Lower lobe of right lung (tissue), 2 donors: Measurements from ENCODE around the gene IGLON5. TPM values are rescaled to one million over a fixed set of nuclear protein-coding genes. Genes with fewer than 3 reads are reported as not detected.

Experiments
- ATAC-seq, 2 donors: fragments of 200-7000 bp; cut with Tn5 transposase; one replicate each; pipeline ENCODE4 v1.9.1; 2020 to 2022; ENCODE audit warnings: mild to moderate bottlenecking in 2 of 2, moderate library complexity in 2 of 2
- DNase-seq: peaks from one replicate; pipeline ENCODE4 v3.0.0-alpha.2; 2020
- H3K27ac ChIP-seq: fragments of 200-600 bp; one replicate; pipeline ENCODE4 v1.8.0; 2022
- H3K27me3 ChIP-seq: fragments of 200-600 bp; one replicate; pipeline ENCODE4 v1.8.0; 2022; ENCODE audit warnings: low read depth
- H3K36me3 ChIP-seq: fragments of 200-600 bp; one replicate; pipeline ENCODE4 v1.8.0; 2022; ENCODE audit warnings: mild to moderate bottlenecking
- H3K4me1 ChIP-seq: fragments of 200-600 bp; one replicate; pipeline ENCODE4 v1.8.0; 2022
- H3K4me3 ChIP-seq: fragments of 200-600 bp; one replicate; pipeline ENCODE4 v1.8.0; 2022; ENCODE audit warnings: mild to moderate bottlenecking
- H3K9me3 ChIP-seq: fragments of 200-600 bp; one replicate; pipeline ENCODE4 v1.8.0; 2022
- intact Hi-C: fragments of 100-400 bp; cut with DNase I; formaldehyde crosslinking; loops from one replicate; pipeline ENCODE4 v1.11.0; 2022
- total RNA-seq: library from RNA; stranded (reverse); fragmentation: NEBNext Ultra II Directional; extraction: Animal tissue kit (Norgen Biotek cat#: 25700); gene quantifications from one replicate; pipeline ENCODE4 v1.2.1, GENCODE V29; 2021
- TF ChIP-seq, protein P1 (sequence below): fragments of 200-600 bp; IDR thresholded peaks from one replicate; pipeline ENCODE4 v1.8.0; 2022; ENCODE audit warnings: antibody characterized with exemption, mild to moderate bottlenecking
- donor health status: DM: no; HTN: yes; CAD: no; lungs with severe emphysema.

The IGLON5 gene
- total RNA-seq, 1 donor from 2014 or later = not detected

GRCh38 chr19:51377422-51377821, 66.0 kb downstream of the IGLON5 start:
- Histone ChIP-seq H3K4me3 (no peak overlapping the region), H3K9me3 (no peaks in the 10 kb centered on the region), H3K27me3 (no peaks in the 10 kb centered on the region), H3K27ac (no peak overlapping the region), H3K36me3 (no peaks in the 10 kb centered on the region), H3K4me1 (no peaks in the 10 kb centered on the region)
- TF ChIP-seq, protein P1, sequence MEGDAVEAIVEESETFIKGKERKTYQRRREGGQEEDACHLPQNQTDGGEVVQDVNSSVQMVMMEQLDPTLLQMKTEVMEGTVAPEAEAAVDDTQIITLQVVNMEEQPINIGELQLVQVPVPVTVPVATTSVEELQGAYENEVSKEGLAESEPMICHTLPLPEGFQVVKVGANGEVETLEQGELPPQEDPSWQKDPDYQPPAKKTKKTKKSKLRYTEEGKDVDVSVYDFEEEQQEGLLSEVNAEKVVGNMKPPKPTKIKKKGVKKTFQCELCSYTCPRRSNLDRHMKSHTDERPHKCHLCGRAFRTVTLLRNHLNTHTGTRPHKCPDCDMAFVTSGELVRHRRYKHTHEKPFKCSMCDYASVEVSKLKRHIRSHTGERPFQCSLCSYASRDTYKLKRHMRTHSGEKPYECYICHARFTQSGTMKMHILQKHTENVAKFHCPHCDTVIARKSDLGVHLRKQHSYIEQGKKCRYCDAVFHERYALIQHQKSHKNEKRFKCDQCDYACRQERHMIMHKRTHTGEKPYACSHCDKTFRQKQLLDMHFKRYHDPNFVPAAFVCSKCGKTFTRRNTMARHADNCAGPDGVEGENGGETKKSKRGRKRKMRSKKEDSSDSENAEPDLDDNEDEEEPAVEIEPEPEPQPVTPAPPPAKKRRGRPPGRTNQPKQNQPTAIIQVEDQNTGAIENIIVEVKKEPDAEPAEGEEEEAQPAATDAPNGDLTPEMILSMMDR = no peak
- no peak for ATAC-seq
- intact Hi-C loops = no loop called here
- no peak for DNase-seq

GRCh38 chr19:51380379-51380778, 68.9 kb downstream of the IGLON5 start:
- no peaks in the 10 kb centered on the region for H3K4me1 ChIP-seq
- TF ChIP-seq, protein P1 = no peak
- no peaks in the 10 kb centered on the region for H3K36me3 ChIP-seq
- intact Hi-C loops = no loop called here
- no peak for DNase-seq
- H3K27me3 ChIP-seq = no peaks in the 10 kb centered on the region
- no peak for ATAC-seq
- no peak overlapping the region for H3K27ac ChIP-seq
- H3K4me3 ChIP-seq = no peak overlapping the region
- H3K9me3 ChIP-seq = no peaks in the 10 kb centered on the region

Other genes starting within 250 kb of the IGLON5 start
- gene KLK13, start 246.6 kb upstream of the IGLON5 start, total RNA-seq = 0.56 TPM
- 0.89 TPM for gene KLK14, start 228.8 kb upstream of the IGLON5 start, total RNA-seq
- 8.3 TPM for gene CTU1, start 203.2 kb upstream of the IGLON5 start, total RNA-seq
- 24.8 TPM for gene SIGLEC9, start 186.7 kb upstream of the IGLON5 start, total RNA-seq
- 10.0 TPM for gene SIGLEC7, start 169.3 kb upstream of the IGLON5 start, total RNA-seq
- gene CD33, start 86.6 kb upstream of the IGLON5 start, total RNA-seq = 32.0 TPM
- gene SIGLECL1, start 60.6 kb upstream of the IGLON5 start, total RNA-seq = not detected
- gene VSIG10L, start 30.5 kb downstream of the IGLON5 start, total RNA-seq = 3.2 TPM
- 59.8 TPM for gene ETFB, start 54.7 kb downstream of the IGLON5 start, total RNA-seq
- gene CLDND2, start 57.4 kb downstream of the IGLON5 start, total RNA-seq = 1.9 TPM
- 31.7 TPM for gene NKG7, start 61.0 kb downstream of the IGLON5 start, total RNA-seq
- not detected for gene LIM2, start 76.3 kb downstream of the IGLON5 start, total RNA-seq
- gene C19orf84, start 78.9 kb downstream of the IGLON5 start, total RNA-seq = not detected
- 17.4 TPM for gene SIGLEC10, start 106.0 kb downstream of the IGLON5 start, total RNA-seq
- 3.0 TPM for gene SIGLEC8, start 146.8 kb downstream of the IGLON5 start, total RNA-seq
- gene CEACAM18, start 166.9 kb downstream of the IGLON5 start, total RNA-seq = not detected
- gene SIGLEC12, start 190.2 kb downstream of the IGLON5 start, total RNA-seq = 5.9 TPM
- gene SIGLEC6, start 220.0 kb downstream of the IGLON5 start, total RNA-seq = 6.5 TPM